Liver (tissue), 3 donors: Measurements from ENCODE around the gene ZC3H7B.
"Not testable (repeated sequence)": the region's sequence is repeated elsewhere in the genome, so short reads cannot be mapped to it uniquely, and the experiment has no call there.

Source experiments
- CTCF ChIP-seq: fragments of 150-350 bp; IDR thresholded peaks from 2 replicates; pipeline ENCODE4 v1.5.1; 2017; ENCODE audit warnings: improper control_type of control experiment, low read depth, low read length; ENCODE audit not compliant: missing input control
- GABPA ChIP-seq, 2 donors: IDR thresholded peaks in 1 of 2; conservative IDR thresholded peaks in 1 of 2; 2 replicates each; pipeline ENCODE4 v1.6.1; 2016; ENCODE audit warnings: antibody characterized with exemption in 2 of 2, mild to moderate bottlenecking in 1 of 2, moderate library complexity in 1 of 2
- TAF1 ChIP-seq: conservative IDR thresholded peaks from 2 replicates; pipeline ENCODE4 v1.6.1; 2016; ENCODE audit warnings: antibody characterized with exemption, mild to moderate bottlenecking
- TF ChIP-seq, protein P1 (sequence below): IDR thresholded peaks from 2 replicates; pipeline ENCODE4 v1.6.1; 2016; ENCODE audit warnings: antibody characterized with exemption
- TF ChIP-seq, protein P2 (sequence below): IDR thresholded peaks from 2 replicates; pipeline ENCODE4 v1.6.1; 2016; ENCODE audit warnings: antibody characterized with exemption, mild to moderate bottlenecking
- TF ChIP-seq, protein P3 (sequence below): IDR thresholded peaks from 2 replicates; pipeline ENCODE4 v1.6.1; 2016; ENCODE audit warnings: antibody characterized with exemption
- TF ChIP-seq, protein P4 (sequence below): IDR thresholded peaks from 2 replicates; pipeline ENCODE4 v1.6.1; 2016; ENCODE audit warnings: antibody characterized with exemption
- donor health status: healthy.
- donor health status: healthy.

DNA sequence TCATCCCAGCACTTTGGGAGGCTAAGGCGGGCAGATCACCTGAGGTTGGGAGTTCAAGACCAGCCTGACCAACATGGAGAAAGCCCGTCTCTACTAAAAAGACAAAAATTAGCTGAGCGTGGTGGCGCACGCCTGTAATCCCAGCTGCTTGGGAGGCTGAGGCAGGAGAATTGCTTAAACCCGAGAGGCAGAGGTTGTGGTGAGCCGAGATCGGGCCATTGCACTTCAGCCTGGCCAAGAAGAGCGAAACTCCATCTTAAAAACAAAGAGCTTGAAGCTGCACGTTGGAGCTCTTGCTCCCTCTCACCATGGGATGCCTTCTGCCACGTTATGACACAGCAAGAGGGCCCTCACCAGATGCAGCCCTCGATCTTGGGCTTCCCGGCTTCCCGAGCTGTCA, 101.5 kb downstream of the ZC3H7B start:
- TF ChIP-seq, protein P1, sequence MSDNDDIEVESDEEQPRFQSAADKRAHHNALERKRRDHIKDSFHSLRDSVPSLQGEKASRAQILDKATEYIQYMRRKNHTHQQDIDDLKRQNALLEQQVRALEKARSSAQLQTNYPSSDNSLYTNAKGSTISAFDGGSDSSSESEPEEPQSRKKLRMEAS = not testable (repeated sequence)
- TF ChIP-seq CTCF; GABPA (IDR thresholded peaks at IDR 0.05 in 1 of 2, conservative IDR thresholded peaks at IDR 0.05 in 1 of 2); TAF1: not testable (repeated sequence)
- TF ChIP-seq, protein P2, sequence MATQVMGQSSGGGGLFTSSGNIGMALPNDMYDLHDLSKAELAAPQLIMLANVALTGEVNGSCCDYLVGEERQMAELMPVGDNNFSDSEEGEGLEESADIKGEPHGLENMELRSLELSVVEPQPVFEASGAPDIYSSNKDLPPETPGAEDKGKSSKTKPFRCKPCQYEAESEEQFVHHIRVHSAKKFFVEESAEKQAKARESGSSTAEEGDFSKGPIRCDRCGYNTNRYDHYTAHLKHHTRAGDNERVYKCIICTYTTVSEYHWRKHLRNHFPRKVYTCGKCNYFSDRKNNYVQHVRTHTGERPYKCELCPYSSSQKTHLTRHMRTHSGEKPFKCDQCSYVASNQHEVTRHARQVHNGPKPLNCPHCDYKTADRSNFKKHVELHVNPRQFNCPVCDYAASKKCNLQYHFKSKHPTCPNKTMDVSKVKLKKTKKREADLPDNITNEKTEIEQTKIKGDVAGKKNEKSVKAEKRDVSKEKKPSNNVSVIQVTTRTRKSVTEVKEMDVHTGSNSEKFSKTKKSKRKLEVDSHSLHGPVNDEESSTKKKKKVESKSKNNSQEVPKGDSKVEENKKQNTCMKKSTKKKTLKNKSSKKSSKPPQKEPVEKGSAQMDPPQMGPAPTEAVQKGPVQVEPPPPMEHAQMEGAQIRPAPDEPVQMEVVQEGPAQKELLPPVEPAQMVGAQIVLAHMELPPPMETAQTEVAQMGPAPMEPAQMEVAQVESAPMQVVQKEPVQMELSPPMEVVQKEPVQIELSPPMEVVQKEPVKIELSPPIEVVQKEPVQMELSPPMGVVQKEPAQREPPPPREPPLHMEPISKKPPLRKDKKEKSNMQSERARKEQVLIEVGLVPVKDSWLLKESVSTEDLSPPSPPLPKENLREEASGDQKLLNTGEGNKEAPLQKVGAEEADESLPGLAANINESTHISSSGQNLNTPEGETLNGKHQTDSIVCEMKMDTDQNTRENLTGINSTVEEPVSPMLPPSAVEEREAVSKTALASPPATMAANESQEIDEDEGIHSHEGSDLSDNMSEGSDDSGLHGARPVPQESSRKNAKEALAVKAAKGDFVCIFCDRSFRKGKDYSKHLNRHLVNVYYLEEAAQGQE = not testable (repeated sequence)
- TF ChIP-seq, protein P3, sequence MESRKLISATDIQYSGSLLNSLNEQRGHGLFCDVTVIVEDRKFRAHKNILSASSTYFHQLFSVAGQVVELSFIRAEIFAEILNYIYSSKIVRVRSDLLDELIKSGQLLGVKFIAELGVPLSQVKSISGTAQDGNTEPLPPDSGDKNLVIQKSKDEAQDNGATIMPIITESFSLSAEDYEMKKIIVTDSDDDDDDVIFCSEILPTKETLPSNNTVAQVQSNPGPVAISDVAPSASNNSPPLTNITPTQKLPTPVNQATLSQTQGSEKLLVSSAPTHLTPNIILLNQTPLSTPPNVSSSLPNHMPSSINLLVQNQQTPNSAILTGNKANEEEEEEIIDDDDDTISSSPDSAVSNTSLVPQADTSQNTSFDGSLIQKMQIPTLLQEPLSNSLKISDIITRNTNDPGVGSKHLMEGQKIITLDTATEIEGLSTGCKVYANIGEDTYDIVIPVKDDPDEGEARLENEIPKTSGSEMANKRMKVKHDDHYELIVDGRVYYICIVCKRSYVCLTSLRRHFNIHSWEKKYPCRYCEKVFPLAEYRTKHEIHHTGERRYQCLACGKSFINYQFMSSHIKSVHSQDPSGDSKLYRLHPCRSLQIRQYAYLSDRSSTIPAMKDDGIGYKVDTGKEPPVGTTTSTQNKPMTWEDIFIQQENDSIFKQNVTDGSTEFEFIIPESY = not testable (repeated sequence)
- TF ChIP-seq, protein P4, sequence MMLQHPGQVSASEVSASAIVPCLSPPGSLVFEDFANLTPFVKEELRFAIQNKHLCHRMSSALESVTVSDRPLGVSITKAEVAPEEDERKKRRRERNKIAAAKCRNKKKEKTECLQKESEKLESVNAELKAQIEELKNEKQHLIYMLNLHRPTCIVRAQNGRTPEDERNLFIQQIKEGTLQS = not testable (repeated sequence)
